Globus pallidus (tissue), 1 donor: Measurements from ENCODE around the gene TMEM115.

Experiments
- DNase-seq: peaks from one replicate; pipeline ENCODE4 v3.0.0-alpha.2; 2015; ENCODE audit warnings: low spot score

The TMEM115 gene

DNA sequence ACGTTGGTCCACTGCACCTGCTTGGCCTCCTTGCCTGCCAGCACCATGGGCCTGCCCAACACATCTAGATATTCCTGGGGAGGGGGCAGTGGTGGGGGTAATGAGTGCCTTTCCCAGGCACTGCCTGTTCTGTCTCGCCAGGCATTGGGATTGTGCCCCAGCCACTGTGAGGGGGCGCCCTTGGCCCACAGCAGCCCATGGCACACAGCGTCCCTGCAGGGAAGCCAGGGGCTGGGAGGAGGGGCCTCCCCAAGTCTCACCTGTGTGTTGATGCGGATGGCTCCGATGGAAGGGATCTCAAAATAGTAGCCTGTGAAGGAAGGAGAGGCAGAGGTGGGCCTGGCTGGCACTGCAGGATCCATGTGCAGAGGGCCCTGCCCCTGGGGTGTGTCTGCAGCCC is 18.7 kb upstream of the TMEM115 start:
- no peak for DNase-seq

- no peak for DNase-seq
Measured at GRCh38 chr3:50375258-50375931, 16.1 kb upstream of the TMEM115 start.

DNA sequence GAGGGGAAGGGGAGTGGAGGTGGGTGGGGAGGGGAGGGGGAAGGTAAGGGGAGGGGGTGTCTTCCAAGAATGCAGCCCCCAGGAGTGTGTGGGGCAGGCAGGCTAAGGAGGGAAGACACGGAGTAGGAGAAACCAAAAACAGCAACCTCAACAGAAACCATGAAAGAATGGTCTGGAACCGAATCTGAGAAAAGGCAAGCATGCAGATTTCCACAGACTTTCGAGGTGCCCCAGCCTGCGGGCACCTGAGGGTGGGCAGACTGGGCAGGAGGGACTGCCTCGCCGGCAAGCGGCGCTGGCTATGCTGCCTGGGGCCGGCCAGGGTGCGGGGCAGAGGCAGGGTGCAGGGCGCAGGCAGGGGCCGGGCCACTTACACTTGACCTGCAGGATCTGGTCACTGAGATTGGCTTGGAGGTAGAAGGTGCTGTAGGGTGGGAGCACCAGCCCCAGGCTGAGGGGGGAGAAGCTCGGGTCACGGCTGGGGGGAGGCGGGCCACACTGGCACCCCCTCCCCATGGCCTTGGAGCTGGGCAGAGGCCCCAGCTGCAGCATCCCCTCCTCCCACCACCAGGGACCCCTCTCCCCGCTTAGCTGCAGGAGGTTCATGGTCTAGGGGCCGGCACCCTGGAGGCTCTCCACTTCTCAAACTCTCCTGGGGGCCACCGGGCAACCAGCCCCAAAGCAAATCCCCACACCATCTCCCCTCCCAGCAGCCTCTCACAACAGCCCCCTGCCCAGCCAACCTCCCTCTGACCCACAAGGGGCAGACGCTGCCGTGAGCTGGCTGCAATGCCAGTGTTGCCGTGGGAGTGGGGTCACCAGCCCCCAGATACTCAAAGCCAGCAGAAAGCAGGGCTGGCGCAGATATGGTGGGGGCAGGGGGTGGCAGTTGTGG is 15.3 kb upstream of the TMEM115 start:
- DNase-seq = no peak

- DNase-seq = no peak
Measured at GRCh38 chr3:50373146-50374051, 14.1 kb upstream of the TMEM115 start.

- DNase-seq = no peak
Measured at GRCh38 chr3:50372349-50372748, 13.0 kb upstream of the TMEM115 start.

- no peak for DNase-seq
Measured at GRCh38 chr3:50371133-50371685, 11.9 kb upstream of the TMEM115 start.

- no peak for DNase-seq
Measured at GRCh38 chr3:50370594-50370993, 11.3 kb upstream of the TMEM115 start.

GRCh38 chr3:50369012-50369670 is 9.8 kb upstream of the TMEM115 start:
- no peak for DNase-seq

DNA sequence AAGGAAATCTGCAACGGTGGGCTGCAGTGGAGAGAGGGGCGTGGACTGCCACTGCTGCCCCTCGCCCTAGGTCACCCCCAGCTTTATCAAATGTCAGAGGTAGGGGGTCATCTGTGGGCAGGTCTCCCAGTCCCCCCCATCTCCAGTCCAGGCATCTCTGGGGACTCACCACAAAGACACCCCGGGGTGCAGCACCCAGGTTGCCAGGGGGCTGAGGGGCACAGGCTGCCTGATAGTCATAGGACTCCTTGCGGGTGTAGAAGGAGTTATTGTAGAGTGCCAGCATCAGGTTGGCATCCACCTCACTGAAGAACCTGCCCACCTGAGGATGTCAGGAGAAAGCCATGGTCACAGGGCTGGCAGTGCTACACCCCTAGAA is 6.5 kb upstream of the TMEM115 start:
- DNase-seq = no peak

DNA sequence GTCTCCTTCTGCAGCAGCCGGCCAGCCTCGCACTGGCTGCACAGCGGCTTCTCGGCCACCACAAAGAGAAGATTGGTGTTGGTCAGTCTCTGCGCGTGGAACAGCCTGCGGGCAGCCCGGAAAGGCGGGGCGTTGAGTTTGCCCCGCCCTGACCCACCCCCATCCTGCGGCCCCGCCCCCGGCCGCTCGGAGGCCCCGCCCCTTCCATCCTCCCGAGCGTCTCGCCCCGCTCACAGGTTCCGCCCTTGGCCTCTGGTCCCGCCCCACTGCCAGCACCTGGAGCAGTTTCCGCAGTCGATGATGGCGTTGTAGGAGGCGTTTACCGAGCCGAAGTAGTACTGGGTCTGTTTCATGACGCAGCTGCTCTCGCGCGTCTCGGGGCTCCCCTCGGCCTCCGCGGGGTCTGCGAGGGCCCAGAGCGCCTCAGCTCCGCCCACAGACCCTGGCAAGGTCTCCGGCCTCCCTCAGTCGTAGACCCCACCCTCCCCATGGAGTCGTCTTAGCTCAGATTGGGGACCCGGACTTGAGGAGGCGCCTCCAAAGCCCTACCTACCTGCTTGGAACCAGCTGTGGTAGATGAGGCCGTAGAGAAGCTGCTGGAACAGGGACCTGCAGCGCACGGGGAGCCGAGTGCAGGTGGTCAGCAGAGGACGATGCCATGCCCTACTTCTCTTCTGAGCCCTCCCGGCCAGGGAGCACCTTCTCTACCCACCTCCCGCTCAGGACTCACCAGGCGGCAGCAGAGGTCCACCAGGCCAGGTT is 5.9 kb upstream of the TMEM115 start:
- DNase-seq = peak; percentile 53

DNA sequence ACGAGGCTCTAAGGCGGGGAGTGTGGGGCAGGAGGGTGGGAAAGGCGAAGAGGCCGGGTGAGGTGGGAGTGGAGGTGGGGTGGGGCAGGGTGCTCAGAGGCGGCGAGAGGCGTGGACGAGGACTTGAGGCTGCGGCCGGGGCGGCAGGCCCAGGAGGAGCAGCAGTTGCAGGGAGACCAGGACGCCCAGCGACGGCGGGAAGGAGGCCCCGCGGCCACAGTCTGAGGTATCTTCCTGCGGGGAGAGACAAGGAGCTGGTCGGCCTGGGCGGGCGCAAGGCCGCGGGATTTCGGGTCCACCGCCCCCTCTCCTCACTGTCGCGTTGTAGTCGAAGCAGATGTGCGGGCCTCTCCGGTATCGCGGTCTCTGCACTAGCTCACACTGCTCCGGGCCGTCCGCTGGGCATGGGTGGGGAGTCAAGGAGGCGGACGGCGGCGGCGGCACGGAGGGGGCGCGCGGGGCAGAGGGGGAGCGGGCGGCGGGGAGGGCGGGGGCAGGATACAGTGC is 5.3 kb upstream of the TMEM115 start:
- no peak for DNase-seq

GRCh38 chr3:50359760-50360110 is 414 bp upstream of the TMEM115 start:
- no peak for DNase-seq

GRCh38 chr3:50358355-50358910 is 888 bp downstream of the TMEM115 start:
- no peak for DNase-seq

DNA sequence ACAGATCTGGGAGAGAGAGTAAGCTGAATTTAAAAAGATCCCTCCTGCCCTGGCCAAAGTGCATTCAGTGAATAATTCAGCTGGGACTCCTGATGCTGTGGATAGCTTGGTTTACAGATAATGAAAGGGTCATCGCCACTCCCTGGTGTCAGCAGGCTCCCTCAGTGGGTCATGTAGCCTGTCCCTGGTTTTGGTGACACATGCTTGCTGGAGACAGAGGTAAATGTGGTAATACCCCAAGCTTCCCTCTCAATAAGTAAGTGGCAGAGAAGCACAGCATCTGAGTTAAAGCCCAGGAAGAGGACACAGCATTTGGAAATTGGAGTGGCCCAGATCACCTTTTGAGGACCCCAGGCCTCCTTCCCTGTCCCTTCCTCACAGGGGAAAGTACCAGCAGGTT is 1.8 kb downstream of the TMEM115 start:
- DNase-seq = no peak

DNA sequence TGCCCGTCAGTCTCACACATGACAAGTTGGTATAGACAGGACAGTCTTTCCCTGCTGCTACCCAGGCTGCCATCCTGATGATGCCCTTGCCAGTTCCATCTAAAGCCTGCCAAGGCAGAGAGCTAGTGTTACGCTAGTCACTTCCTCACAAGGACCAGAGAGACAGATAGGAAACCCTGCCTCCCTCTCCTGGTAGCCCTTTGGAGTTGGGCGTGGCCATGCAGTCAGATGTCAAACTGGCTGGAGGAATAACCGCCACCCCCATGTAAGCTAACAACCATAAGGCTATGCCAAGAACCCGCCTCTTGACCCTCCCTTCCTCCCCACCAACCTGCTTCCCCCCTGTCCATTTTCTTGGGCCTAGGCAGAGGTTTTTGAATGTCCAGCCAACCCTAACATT is 2.8 kb downstream of the TMEM115 start:
- DNase-seq = no peak

GRCh38 chr3:50355829-50356552 is 3.3 kb downstream of the TMEM115 start:
- no peak for DNase-seq

GRCh38 chr3:50354850-50355249 is 4.5 kb downstream of the TMEM115 start:
- no peak for DNase-seq

- no peak for DNase-seq
Measured at GRCh38 chr3:50354186-50354764, 5.0 kb downstream of the TMEM115 start.

DNA sequence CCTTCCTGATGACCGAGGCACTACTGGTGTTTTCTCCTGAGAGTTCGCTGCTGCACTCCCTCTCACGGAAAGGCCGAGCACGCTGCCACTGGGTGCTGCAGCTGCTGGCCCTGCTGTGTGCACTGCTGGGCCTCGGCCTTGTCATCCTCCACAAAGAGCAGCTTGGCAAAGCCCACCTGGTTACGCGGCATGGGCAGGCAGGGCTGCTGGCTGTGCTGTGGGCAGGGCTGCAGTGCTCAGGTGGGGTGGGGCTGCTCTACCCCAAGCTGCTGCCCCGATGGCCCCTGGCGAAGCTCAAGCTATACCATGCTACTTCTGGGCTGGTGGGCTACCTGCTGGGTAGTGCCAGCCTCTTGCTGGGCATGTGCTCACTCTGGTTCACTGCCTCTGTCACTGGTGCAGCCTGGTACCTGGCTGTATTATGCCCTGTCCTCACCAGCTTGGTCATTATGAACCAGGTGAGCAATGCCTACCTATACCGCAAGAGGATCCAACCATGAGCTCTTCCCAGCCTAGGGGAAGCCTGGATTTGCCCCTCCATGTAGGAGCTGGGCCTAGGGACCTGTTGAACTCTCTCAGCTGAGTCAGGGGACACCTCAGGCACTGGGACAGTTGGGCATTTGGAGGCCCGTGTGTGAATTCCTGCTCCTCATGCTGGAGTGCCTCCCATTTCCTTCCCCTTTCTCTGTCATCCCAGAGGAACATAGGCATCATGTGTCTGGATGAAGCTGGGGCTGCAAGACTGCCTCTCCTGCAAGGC is 5.9 kb downstream of the TMEM115 start:
- DNase-seq = no peak
